Activated CD4-positive, alpha-beta T cell treated with anti-CD3 and anti-CD28 coated beads, Interleukin-2, Interleukin-4, amounts not matched to agents 100 ng/mL and 50 ng/mL, durations not matched to agents 16 hours and 8 hours (primary cell): ENCODE measurements around the gene MRPS35.
A peak's percentile ranks its signal among the peaks of the same experiment; 100 is the strongest.
"Not testable (repeated sequence)": the region's sequence is repeated elsewhere in the genome, so short reads cannot be mapped to it uniquely, and the experiment has no call there.

Experiments
- DNase-seq: peaks from one replicate; pipeline ENCODE4 v3.0.0-alpha.2; 2020; ENCODE audit warnings: low spot score

Gene MRPS35

DNA sequence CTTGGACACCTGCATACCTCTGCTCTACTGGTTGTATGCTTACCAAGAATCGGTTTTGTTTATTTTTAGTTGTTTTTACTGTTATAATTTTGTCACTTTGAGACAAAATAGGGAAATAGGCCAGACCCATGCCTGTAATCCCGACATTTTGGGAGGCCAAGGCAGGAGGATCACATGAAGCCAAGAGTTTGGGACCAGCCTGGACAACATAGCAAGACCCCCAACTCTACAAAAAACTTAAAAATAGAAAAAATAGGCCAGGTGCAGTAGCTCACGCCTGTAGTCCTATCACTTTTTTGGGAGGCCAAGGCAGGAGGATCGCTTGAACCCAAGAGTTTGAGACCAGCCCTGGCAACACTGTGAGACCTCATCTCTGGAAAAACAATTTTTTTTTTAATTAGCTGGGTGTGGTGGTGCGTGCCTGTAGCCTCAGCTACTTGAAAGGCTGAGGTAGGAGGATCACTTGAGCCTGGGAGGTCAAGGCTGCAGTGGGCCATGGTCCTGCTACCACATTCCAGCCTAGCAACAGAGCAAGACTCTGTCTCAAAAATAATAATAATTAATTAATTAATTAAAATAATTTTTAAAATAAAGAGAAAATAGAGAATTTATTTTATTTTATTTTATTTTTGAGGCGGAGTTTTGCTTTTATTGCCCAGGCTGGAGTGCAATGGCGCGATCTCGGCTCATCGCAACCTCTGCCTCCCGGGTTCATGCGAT, 1.3 kb upstream of the MRPS35 start:
- DNase-seq = no peak

DNA sequence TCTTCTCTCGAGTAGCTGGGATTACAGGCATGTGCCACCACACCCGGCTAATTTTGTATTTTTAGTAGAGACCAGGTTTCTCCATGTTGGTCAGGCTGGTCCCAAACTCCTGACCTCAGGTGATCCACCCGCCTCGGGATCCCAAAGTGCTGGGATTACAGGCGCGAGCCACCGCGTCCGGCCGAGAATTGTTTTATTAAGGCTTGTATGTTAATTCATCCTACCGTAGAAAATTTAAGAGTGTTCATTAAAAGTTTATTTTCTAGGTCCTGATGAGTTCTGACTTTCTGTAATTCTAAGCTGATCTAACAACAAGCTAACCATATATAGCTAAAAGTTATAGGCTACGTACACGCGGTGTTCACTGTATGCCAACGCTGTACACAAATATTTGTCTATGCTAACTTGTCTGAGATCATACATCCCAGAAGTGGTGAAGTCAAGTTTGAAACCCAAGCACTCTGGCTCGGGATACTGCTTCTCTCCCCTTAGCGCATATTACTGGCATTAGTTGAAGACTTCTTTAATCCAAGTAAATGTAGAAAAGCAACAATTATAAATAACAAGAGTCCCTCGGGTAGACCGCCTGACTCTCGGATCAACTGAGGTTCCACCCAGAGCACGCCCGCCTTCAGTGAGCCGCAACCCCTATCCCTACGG, 570 bp upstream of the MRPS35 start:
- peak; percentile 16 for DNase-seq

DNA sequence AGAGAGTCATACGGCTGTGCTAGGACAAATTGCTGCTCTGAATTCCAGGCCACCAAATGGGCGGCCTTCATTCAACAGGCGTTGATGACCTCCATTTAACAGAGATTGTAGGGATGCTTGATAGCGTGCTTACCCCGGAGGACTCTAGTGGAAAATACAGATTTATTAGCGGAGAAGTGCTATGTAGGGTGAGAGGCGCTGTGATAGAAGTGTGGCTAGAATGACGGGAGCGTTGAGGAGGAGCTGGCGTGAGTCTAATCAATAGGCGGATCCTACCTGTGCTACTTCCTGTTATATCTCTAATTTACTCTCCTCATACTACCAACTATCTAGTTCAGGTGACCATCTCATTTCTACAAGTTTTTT, 668 bp downstream of the MRPS35 start:
- peak; percentile 35 for DNase-seq

DNA sequence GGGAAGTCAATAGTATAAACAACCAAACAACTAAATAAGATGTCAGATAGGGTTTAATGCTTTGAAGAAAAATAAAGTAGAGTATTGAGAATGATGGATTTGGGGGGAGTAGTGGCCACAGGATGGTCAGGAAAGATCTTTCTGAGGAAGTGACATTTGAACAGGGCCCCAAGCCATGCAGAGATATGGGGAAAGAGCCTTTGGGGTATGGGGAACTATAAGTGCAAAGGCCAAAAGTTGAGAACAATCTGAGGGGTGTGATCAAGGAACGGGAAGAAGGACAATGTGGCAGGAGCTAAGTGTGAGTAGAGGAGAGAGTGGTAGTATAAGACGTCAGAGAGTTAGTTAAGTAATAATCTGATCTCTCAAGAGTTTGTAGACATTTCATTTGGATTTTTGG, 1.3 kb downstream of the MRPS35 start:
- DNase-seq = no peak

DNA sequence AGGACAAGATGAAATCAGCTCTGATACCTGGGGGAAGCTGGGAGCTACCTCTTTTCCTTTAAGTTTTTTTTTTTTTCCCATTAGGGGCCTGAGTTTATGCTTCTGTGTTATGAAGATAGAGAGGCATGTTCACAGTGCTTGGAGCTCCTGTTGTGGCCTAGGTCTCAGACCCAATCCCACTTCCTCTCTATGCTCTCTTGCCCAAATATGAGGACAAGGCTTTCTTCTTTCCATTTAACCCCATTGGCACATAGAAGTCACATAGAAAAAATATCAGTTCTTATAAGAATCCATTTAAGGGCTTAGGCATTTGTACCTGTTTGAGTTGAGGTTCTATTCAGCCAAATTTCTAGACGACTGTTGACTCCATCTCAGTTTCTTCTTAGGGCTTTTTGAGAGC, 12.6 kb downstream of the MRPS35 start:
- no peak for DNase-seq

DNA sequence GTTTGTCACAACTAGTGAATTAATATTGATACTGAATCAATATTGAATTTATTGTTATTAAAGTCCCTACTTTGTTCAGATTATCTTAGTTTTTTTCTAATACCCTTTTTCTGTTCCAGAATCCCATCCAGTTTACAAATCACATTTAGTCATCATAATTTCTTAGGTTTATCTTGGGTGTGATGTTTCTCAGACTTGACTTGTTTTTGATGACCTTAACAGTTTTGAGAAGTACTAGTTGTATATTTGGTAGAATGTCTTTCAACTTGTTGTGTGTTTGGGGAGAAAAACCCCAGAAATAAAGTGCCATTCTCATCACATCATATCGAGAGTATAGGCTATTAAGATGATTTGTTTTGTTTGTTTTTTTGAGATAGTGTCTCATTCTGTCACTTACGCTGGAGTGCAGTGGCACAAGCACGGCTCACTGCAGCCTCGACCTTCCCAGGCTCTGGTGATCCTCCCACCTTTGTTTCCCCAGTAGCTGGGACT, 19.5 kb downstream of the MRPS35 start:
- no peak for DNase-seq

DNA sequence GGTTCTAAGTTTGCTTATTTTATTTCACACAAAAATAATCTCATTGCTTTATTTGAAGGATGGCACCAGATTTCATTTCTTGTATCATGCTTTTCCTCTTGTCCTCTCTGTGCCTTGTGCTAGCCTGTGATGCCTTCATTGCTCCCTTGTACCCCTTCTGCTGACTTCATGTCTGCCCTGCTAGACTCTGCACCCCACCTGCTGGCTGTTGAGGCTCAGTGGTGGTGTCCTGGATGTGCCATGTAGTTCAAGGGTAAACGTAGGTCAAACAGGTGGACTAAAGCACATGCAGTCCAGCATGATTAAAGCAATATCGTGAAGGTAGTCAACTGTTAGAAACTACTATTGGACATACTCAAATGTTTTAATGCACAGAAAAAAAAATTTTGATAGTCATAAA, 21.6 kb downstream of the MRPS35 start:
- peak; percentile 23 for DNase-seq

DNA sequence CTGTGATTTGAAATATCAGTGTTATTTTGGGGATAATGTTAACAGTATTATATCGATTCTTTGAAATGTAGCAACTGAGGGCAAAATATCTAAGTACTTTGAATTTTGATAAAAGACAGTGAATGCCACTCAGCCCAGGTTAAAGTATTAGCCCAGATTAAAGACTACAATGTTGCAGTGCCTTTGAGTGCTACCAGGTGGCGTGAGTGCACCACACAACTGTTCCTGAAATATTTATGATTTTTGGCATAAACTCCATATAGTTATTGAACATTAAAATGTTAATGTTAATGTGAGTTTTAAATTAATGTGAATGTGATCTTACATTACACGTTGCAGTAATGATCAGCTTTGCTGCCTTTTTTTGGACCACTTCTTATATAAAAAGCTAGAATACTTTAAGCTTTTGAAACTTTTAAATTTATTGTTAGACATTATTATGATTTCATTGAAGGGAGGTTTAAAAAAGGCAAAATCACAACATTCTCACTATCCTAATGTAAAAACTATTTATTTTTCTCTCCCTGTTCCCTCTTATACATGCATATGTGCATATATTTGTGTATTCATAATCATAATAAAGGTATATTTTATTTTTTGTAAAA, 22.5 kb downstream of the MRPS35 start:
- DNase-seq = peak; percentile 32

DNA sequence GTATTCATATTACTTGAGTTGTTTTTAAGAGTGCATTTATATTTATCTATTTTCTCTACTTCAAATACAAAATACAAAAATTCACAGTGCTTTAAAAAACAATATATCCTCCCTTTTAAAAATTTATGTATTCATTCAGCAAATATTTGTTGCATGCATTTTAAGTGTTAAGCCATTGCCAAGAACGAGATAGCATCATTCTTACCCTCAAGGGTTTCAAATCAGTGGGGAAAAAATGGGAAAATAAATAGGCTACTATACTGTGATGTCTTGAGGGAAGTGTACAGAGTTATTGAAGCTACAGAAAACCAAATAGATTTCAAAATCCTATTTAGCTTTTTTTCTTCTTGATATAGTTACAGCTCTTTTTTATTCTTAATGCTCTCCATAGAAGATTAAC, 23.2 kb downstream of the MRPS35 start:
- DNase-seq = no peak

DNA sequence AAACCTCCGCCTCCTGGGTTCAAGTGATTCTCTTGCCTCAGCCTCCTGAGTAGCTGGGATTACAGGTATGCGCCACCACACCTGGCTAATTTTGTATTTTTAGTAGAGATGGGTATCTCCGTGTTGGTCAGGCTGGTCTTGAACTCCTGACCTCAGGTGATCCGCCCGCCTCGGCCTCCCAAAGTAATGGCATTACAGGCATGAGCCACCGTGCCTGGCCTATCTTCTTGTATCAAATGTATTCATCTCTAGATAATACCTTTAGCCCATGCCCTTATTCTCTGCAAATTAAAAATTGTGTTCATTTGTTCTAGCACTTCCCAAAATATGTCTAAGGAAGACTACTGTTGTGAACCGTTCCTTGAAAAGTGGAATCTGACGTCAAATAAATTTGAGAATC, 23.7 kb downstream of the MRPS35 start:
- not testable (repeated sequence) for DNase-seq

DNA sequence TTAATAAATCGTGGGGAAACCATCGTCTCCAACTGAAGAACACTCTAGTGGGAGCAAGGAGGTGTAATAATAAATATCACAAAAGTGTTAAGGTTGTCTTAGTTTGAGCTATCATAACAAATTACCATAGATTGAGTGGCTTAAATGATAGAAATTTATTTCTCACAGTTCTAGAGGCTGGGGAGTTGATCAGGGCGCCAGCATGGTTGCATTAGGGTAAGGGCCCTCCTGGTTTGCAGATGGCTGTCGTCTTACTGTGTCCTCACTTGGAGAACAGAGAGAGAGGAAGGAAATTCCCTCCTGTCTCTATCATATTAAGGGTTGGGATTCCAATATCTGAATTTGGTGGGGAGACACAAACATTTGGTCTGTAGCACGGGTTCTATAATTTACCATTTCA, 33.0 kb downstream of the MRPS35 start:
- DNase-seq = no peak

DNA sequence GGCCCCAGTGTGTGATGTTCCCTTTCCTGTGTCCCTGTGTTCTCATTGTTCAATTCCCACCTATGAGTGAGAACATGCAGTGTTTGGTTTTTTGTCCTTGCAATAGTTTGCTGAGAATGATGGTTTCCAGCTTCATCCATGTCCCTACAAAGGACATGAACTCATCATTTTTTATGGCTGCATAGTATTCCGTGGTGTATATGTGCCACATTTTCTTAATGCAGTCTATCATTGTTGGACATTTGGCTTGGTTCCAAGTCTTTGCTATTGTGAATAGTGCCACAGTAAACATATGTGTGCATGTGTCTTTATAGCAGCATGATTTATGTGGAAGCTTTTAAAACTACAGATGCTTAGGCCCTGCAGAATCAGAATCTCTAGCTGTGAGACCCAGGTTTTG, 35.1 kb downstream of the MRPS35 start:
- DNase-seq = not testable (repeated sequence)

DNA sequence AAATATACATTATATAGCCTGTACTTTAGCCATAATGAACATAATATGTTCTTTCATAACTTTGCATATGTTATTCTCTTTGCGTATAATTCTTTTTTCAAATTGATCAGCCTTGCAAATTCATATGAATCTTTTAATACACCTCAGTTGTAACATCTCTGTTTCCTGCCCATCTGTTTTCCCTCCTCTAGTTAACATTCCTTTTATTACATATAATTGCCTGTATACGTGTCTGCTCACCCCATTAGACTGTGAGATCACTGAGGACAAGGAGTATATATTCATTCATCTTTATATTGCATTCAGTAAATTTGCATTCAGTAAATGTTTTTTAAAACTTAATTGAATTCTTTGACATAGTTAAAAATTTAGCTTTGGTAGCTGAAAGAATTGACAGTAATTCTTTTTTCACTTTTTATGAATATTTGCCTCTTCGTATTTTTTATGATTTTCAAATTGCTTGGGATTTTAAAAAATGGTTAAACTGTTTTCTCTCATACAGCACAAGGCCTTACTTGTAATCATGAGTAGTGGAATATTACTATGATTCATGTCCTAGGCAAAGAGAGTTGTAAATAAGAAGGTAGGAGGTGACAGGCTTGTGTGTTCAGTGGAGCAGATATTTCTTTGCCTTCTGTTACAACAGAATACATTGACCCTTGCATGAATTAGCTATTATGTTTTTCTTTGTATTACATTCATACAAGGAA, 36.6 kb downstream of the MRPS35 start:
- DNase-seq = no peak

DNA sequence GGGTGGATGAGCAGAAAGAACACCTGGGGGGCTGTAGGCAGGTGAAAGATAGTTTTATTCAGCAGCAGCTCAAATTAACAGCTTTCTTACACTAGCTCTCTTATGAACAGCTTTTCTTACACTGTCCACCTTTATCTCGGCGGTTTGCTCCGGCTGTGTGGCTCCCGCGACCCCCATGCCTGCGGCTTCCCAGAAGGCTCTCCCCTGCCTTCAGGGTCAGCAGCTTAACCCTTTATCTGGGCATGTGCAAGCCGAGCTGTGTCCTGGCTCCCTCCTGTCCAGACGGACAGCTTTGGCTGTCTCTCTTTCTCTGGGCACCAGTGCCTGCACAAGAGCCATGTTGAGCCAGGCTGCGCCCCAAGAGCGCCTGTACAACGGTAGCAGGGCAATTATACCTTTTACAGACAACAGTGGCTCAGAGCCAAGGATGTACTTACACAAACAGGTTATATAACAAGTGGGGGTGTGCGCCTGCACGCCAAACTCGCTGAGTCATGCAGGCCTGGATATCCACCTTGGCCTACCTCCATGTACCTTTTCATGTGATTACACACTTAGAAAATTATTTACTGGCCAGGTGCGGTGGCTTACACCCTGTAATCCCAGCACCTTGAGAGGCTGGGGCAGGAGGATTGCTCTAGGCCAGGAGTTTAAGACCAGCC, 40.9 kb downstream of the MRPS35 start:
- DNase-seq = no peak

DNA sequence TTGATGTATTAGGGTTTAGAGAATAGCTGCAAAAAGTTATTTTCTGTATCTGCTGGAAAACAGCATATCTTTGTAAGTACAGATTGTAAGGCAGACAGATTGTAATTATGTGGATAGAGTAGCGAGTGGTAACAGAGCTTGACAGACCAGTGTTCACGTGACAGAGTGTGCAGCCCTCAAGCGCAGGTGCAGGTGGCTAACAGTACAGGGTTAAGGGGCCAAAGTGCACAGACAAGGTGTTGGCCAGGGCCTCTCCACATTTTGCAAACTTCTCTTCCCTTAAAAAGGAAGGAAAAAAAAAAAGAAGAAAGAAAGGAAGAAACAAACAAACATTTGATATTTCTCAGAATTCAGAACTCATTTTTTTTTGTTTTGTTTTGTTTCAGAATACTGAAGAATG, 44.2 kb downstream of the MRPS35 start:
- no peak for DNase-seq

DNA sequence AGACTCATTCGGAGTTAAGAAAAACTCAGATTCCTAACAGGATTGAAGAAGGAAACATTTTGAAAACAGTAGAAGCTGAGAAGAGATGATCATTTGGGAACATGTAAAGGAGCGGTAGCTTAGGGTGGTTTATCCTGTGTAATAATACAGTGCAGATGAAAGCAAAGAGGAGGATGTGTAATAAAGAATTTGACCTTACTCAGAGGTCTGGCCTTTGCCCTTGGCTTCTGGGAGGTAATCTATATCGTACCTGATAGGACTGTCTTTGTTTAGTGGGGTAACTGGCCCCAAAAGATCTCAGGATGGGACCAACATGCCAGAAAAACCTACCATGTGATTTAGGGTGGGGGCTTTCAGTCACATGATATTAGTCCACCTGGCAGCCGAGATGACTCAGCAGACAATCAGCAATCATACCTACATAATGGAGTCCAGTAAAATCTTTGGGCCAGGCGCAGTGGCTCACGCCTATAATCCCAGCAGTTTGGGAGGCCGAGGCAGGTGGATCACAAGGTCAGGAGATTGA, 46.1 kb downstream of the MRPS35 start:
- DNase-seq = no peak

DNA sequence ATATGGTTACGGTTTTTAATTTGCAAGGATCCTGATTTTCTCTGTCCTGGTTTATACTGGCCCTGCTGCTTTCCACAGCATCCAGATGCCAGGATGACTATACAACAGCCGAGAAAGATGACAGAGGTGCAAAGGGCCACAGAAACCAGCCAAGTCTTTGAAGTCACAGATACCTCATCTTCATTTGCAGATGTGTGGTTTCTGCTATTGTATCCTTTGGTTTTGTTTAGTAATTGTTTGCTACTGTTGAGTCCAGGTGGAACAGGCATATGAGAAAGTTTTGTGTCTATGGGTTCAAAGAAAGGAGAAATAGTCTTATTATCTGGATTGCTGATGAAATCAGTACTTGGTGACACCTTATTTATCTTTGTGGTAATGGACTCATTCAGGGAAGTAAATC, 52.1 kb downstream of the MRPS35 start:
- DNase-seq = peak; percentile 50

DNA sequence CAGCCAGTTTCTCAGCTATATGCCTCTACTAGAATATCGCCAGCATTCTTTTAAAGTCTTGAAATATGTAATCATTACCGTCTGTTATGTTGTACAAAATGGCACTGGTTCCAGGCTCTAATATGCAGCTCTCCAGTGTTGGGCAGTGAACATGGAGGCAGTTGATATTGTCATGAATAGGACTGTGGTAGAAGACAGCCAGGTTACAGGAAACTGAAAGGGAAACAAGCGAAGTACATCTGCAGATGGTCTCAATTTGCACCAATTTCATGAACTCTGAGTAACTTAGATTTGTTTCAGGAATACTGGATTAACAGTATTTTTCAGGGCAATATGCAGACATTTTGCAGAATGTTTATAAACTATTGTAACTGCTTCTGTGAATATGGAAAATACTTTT, 56.0 kb downstream of the MRPS35 start:
- DNase-seq = no peak

DNA sequence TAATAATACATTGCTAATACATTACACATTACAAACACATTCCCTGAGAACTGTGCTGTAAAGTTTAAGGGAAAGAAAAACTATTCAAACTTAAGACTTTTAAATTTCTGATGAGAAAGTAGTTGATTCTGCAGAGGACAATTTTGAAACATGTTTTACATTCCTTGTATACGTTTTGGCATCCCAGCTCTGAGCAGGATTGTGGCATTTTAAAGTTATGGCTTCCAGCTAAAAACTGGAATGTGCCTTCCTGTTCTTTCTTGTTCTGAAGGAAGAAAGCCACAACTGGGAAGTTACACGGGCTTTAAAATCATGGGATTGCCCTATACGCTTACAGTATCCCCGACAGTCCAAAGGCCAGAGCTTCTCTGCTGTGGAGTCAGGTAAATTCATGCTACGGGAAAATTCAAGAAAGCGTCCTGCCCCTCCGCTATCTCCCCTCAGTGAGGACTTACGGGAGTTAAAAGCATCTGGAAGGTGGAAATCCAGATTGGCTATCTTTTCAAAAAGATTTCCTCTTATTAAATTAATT, 58.6 kb downstream of the MRPS35 start:
- no peak for DNase-seq

DNA sequence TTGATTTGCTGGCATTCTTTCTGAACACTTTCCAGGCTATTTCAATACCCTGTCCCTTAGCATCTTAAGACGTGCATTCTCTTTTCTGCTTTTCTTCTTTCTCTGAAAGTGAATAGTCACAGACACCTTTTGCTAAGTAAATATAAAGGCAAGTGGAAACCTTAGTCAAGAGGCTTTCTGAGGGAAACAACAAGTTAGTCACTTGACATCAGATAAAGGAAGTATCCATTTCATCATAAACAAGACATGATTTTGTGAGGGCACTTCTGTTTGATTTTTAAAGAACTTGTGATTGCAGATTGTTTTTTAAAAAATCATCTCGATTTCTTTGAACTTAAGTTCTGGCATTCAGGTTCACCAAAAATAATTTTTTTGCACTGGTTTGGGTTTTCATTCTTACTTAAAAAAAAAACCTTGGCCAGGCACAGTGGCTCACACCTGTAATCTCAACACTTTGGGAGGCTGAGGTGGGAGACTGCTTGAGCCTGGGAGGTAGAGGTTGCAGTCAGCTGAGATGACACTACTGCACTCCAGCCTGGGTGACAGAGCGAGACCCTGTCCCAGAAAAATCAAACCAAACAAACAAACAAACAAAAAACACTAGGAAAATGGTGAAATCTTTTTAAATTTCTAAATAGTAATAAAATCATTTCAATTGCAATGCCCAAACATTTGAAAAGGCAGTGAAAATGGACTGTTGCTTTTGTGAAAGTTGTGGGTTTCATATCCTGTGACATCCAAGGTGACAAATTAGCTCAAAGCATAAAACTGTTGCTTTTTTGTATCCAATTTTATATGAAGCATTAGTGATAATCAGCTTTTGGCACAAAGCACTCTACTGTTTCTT, 61.1 kb downstream of the MRPS35 start:
- DNase-seq = no peak
